WTC11 (cell line): Measurements from ENCODE around the gene PTPRK. TPM values are rescaled to one million over a fixed set of nuclear protein-coding genes. Genes with fewer than 3 reads are reported as not detected.
A peak's percentile ranks its signal among the peaks of the same experiment; 100 is the strongest.
"Not testable (repeated sequence)": the region's sequence is repeated elsewhere in the genome, so short reads cannot be mapped to it uniquely, and the experiment has no call there.

Experiments
- ATAC-seq: fragments of 200-7000 bp; cut with Tn5 transposase; 2 replicates; pipeline ENCODE4 v1.10.0; 2021; ENCODE audit warnings: mild to moderate bottlenecking, moderate library complexity
- CTCF ChIA-PET: fragments of 300-600 bp; sonication (Branson Sonifier 250); formaldehyde crosslinking; loops from one replicate; lab custom pipeline; 2021; ENCODE audit warnings: antibody characterized with exemption; lab: Charles Lee
- POLR2A ChIA-PET: fragments of 350-600 bp; sonication (Branson Sonifier 250); formaldehyde crosslinking; loops from one replicate; lab custom pipeline; 2021; ENCODE audit warnings: antibody characterized with exemption; lab: Charles Lee
- DNase-seq: peaks from one replicate; pipeline ENCODE4 v3.0.0; 2021; ENCODE audit warnings: low spot score
- H3K27ac Mint-ChIP-seq: 2 replicates; pipeline ENCODE4 v1.8.0; 2021; ENCODE audit warnings: mixed read lengths
- H3K27me3 Mint-ChIP-seq: 2 replicates; pipeline ENCODE4 v1.8.0; 2021; ENCODE audit warnings: low read depth, mild to moderate bottlenecking, moderate library complexity, mixed read lengths
- H3K36me3 Mint-ChIP-seq: 2 replicates; pipeline ENCODE4 v1.8.0; 2021; ENCODE audit warnings: mixed read lengths
- H3K4me1 Mint-ChIP-seq: 2 replicates; pipeline ENCODE4 v1.8.0; 2022; ENCODE audit warnings: mixed read lengths
- H3K4me3 Mint-ChIP-seq: 2 replicates; pipeline ENCODE4 v1.8.0; 2021; ENCODE audit warnings: mild to moderate bottlenecking, moderate library complexity, mixed read lengths
- H3K9me3 Mint-ChIP-seq: 2 replicates; pipeline ENCODE4 v1.8.0; 2021; ENCODE audit warnings: mixed read lengths
- CTCF ChIP-seq: fragments of 200-600 bp; IDR thresholded peaks from 2 replicates; pipeline ENCODE4 v1.8.0; 2022; ENCODE audit warnings: antibody characterized with exemption
- E2F4 ChIP-seq: sonication (generic); formaldehyde crosslinking; IDR thresholded peaks from 2 replicates; pipeline ENCODE4 v1.8.1; 2022; ENCODE audit warnings: low read depth, mild to moderate bottlenecking, moderate library complexity, missing genetic modification reagents, borderline replicate concordance
- ELF4 ChIP-seq: sonication (generic); formaldehyde crosslinking; IDR thresholded peaks from 2 replicates; pipeline ENCODE4 v1.8.1; 2022; ENCODE audit warnings: low read depth, mild to moderate bottlenecking, moderate library complexity, missing genetic modification reagents
- ETV6 ChIP-seq: sonication (generic); formaldehyde crosslinking; IDR thresholded peaks from 2 replicates; pipeline ENCODE4 v1.8.1; 2022; ENCODE audit warnings: mild to moderate bottlenecking, missing genetic modification reagents
- NFYB ChIP-seq: sonication (generic); formaldehyde crosslinking; conservative IDR thresholded peaks from 2 replicates; pipeline ENCODE4 v1.8.0; 2022; ENCODE audit warnings: low read depth, missing genetic modification reagents
- NR1H2 ChIP-seq: sonication (generic); formaldehyde crosslinking; IDR thresholded peaks from 2 replicates; pipeline ENCODE4 v1.9.0; 2021; ENCODE audit warnings: mild to moderate bottlenecking, moderate library complexity, missing genetic modification reagents
- NR2C2 ChIP-seq: sonication (generic); formaldehyde crosslinking; IDR thresholded peaks from 2 replicates; pipeline ENCODE4 v1.8.0; 2022; ENCODE audit warnings: mild to moderate bottlenecking, missing genetic modification reagents
- NR3C1 ChIP-seq: sonication (generic); formaldehyde crosslinking; conservative IDR thresholded peaks from 2 replicates; pipeline ENCODE4 v1.8.1; 2023; ENCODE audit warnings: low read depth, mild to moderate bottlenecking, missing genetic modification reagents
- OVOL2 ChIP-seq: fragments of 250-450 bp; sonication (Bioruptor Pico); IDR thresholded peaks from 2 replicates; pipeline ENCODE4 v1.9.0; 2021; ENCODE audit warnings: mild to moderate bottlenecking, borderline replicate concordance
- PREB ChIP-seq: sonication (generic); formaldehyde crosslinking; IDR thresholded peaks from 2 replicates; pipeline ENCODE4 v1.8.1; 2022; ENCODE audit warnings: mild to moderate bottlenecking, missing genetic modification reagents, moderate library complexity, borderline replicate concordance
- RELA ChIP-seq: sonication (generic); formaldehyde crosslinking; IDR thresholded peaks from 2 replicates; pipeline ENCODE4 v1.8.1; 2022; ENCODE audit warnings: missing genetic modification reagents, mild to moderate bottlenecking, borderline replicate concordance
- ZNF121 ChIP-seq: sonication (generic); formaldehyde crosslinking; IDR thresholded peaks from 2 replicates; pipeline ENCODE4 v1.8.0; 2023; ENCODE audit warnings: missing genetic modification reagents
- ZNF263 ChIP-seq: sonication (generic); formaldehyde crosslinking; IDR thresholded peaks from 2 replicates; pipeline ENCODE4 v1.8.1; 2022; ENCODE audit warnings: low read depth, mild to moderate bottlenecking, moderate library complexity, missing genetic modification reagents
- ZNF425 ChIP-seq: fragments of 250-450 bp; sonication (Bioruptor Pico); conservative IDR thresholded peaks from 2 replicates; pipeline ENCODE4 v1.9.0; 2021; ENCODE audit warnings: mild to moderate bottlenecking
- total RNA-seq: library from RNA; stranded (reverse); gene quantifications from 3 replicates; pipeline ENCODE4 v1.2.3, GENCODE V29; 2021

Gene PTPRK
- total RNA-seq, 1 experiment from 2014 or later = 44.8 TPM

GRCh38 chr6:128487055-128487454 is 33.3 kb downstream of the PTPRK start:
- no peak overlapping the region for H3K4me3 Mint-ChIP-seq
- TF ChIP-seq PREB (CRISPR knock-in tag) (no peak), ZNF263 (CRISPR knock-in tag) (no peak), CTCF (no peak), ZNF425 (CRISPR knock-in tag) (no peak), OVOL2 (CRISPR knock-in tag) (no peak), ETV6 (CRISPR knock-in tag) (no peak), NFYB (CRISPR knock-in tag) (no peak), RELA (CRISPR knock-in tag) (no peak), NR3C1 (no peak)
- TF ChIP-seq, all 79 proteins: peak for 0
- DNase-seq (peak; percentile 14), ATAC-seq (peak; percentile 88)
- Mint-ChIP-seq H3K4me1 (peaks cover 45% of the 10 kb centered on the region), H3K27ac (no peak overlapping the region; the same call in 1 of the 2 replicates), H3K9me3 (no peaks in the 10 kb centered on the region), H3K36me3 (no peaks in the 10 kb centered on the region), H3K27me3 (no peaks in the 10 kb centered on the region)
- ChIA-PET CTCF (interaction anchor here (0.7 to 1.5 kb wide), 7 partner anchors 11 to 207 kb away, joined by 3 to 8 read pairs (median 3); partner anchors contain the start of gene PTPRK), POLR2A (no interaction called here)

- H3K9me3 Mint-ChIP-seq, DNase-seq, H3K27me3 Mint-ChIP-seq, POLR2A ChIA-PET, H3K36me3 Mint-ChIP-seq, ATAC-seq, H3K4me3 Mint-ChIP-seq: not testable (repeated sequence)
- Mint-ChIP-seq H3K27ac (peak overlapping the region; percentile 84; the same call in 1 of the 2 replicates), H3K4me1 (peaks cover 42% of the 10 kb centered on the region)
- CTCF ChIA-PET = interaction anchor here (0.7 to 1.5 kb wide), 8 partner anchors 12 to 206 kb away, joined by 3 to 8 read pairs (median 3); partner anchors contain the start of gene PTPRK
Measured at GRCh38 chr6:128486580-128486979, 33.8 kb downstream of the PTPRK start.

GRCh38 chr6:128483472-128484135 is 36.8 kb downstream of the PTPRK start:
- TF ChIP-seq NR1H2 (CRISPR knock-in tag) (no peak), ELF4 (CRISPR knock-in tag) (no peak), ZNF263 (CRISPR knock-in tag) (no peak), ZNF121 (CRISPR knock-in tag) (no peak), NR2C2 (CRISPR knock-in tag) (no peak), E2F4 (CRISPR knock-in tag) (no peak)
- TF ChIP-seq, all 79 proteins: peak for 0
- DNase-seq = no peak
- Mint-ChIP-seq H3K27me3 (no peaks in the 10 kb centered on the region), H3K36me3 (no peaks in the 10 kb centered on the region), H3K9me3 (no peaks in the 10 kb centered on the region), H3K27ac (peak overlapping the region; percentile 65), H3K4me3 (no peak overlapping the region), H3K4me1 (peaks cover 47% of the 10 kb centered on the region)
- CTCF ChIA-PET = interaction anchor here (1.0 kb wide), 1 partner anchor 36 kb away, joined by 4 read pairs; no protein-coding TSS in a partner anchor
- ATAC-seq = no peak
- POLR2A ChIA-PET = no interaction called here
